HEK293T (cell line): ENCODE measurements around the gene BPTF.
"Not testable (repeated sequence)": the region's sequence is repeated elsewhere in the genome, so short reads cannot be mapped to it uniquely, and the experiment has no call there.

Source experiments
- CTCF ChIA-PET: fragments of 350-600 bp; formaldehyde crosslinking; extraction: SDS; loops from one replicate; lab custom pipeline; 2021; ENCODE audit warnings: antibody characterized with exemption, inconsistent platforms; lab: Yijun Ruan, JAX
- POLR2A ChIA-PET: fragments of 350-600 bp; formaldehyde crosslinking; extraction: SDS; loops from one replicate; lab custom pipeline; 2020; ENCODE audit warnings: antibody characterized with exemption, inconsistent platforms; lab: Yijun Ruan, JAX
- DNase-seq: peaks from one replicate; pipeline ENCODE4 v3.0.0; 2012; ENCODE audit warnings: mixed read lengths; ENCODE audit errors: extremely low spot score
- ARNT ChIP-seq: fragments of 450-650 bp; IDR thresholded peaks from 2 replicates; pipeline ENCODE4 v1.6.1; 2017; ENCODE audit warnings: mild to moderate bottlenecking
- BHLHE40 ChIP-seq: fragments of 450-650 bp; IDR thresholded peaks from 2 replicates; pipeline ENCODE4 v1.6.1; 2016; ENCODE audit warnings: mild to moderate bottlenecking, moderate library complexity, borderline replicate concordance
- CTBP1 ChIP-seq: fragments of 450-650 bp; IDR thresholded peaks from 2 replicates; pipeline ENCODE4 v1.6.1; 2016; ENCODE audit warnings: borderline replicate concordance
- ELF4 ChIP-seq: fragments of 450-650 bp; IDR thresholded peaks from 2 replicates; pipeline ENCODE4 v1.6.1; 2017; ENCODE audit warnings: antibody characterized with exemption
- FOXA1 ChIP-seq: fragments of 450-650 bp; IDR thresholded peaks from 2 replicates; pipeline ENCODE4 v1.6.1; 2016; ENCODE audit warnings: mild to moderate bottlenecking
- FOXK2 ChIP-seq: fragments of 450-650 bp; IDR thresholded peaks from 2 replicates; pipeline ENCODE4 v1.6.1; 2016; ENCODE audit warnings: mild to moderate bottlenecking
- FOXM1 ChIP-seq: fragments of 450-650 bp; IDR thresholded peaks from 2 replicates; pipeline ENCODE4 v1.6.1; 2017; ENCODE audit warnings: mild to moderate bottlenecking, borderline replicate concordance
- HDGF ChIP-seq: fragments of 450-650 bp; IDR thresholded peaks from 2 replicates; pipeline ENCODE4 v1.6.1; 2017; ENCODE audit warnings: antibody characterized with exemption, borderline replicate concordance
- L3MBTL2 ChIP-seq: fragments of 450-650 bp; conservative IDR thresholded peaks from 2 replicates; pipeline ENCODE4 v1.6.1; 2016; ENCODE audit warnings: mild to moderate bottlenecking
- LEF1 ChIP-seq: fragments of 450-650 bp; IDR thresholded peaks from 2 replicates; pipeline ENCODE4 v1.6.1; 2017; ENCODE audit warnings: mild to moderate bottlenecking, borderline replicate concordance
- NFRKB ChIP-seq: fragments of 450-650 bp; IDR thresholded peaks from 2 replicates; pipeline ENCODE4 v1.6.1; 2016; ENCODE audit warnings: mild to moderate bottlenecking, moderate library complexity
- SP1 ChIP-seq: fragments of 450-650 bp; IDR thresholded peaks from 2 replicates; pipeline ENCODE4 v1.6.1; 2017
- SUZ12 ChIP-seq: fragments of 450-650 bp; IDR thresholded peaks from 2 replicates; pipeline ENCODE4 v1.6.1; 2016; ENCODE audit warnings: mild to moderate bottlenecking
- TARDBP ChIP-seq: fragments of 450-650 bp; IDR thresholded peaks from 2 replicates; pipeline ENCODE4 v1.6.1; 2016
- ZNF384 ChIP-seq: fragments of 450-650 bp; IDR thresholded peaks from 2 replicates; pipeline ENCODE4 v1.6.1; 2016
- TF ChIP-seq, protein P1 (sequence below): fragments of 450-650 bp; IDR thresholded peaks from 2 replicates; pipeline ENCODE4 v1.6.1; 2016

Gene BPTF

GRCh38 chr17:67801626-67802175 is 23.6 kb upstream of the BPTF start:
- DNase-seq: no peak
- no peak for TF ChIP-seq ARNT
- TF ChIP-seq, protein P1, sequence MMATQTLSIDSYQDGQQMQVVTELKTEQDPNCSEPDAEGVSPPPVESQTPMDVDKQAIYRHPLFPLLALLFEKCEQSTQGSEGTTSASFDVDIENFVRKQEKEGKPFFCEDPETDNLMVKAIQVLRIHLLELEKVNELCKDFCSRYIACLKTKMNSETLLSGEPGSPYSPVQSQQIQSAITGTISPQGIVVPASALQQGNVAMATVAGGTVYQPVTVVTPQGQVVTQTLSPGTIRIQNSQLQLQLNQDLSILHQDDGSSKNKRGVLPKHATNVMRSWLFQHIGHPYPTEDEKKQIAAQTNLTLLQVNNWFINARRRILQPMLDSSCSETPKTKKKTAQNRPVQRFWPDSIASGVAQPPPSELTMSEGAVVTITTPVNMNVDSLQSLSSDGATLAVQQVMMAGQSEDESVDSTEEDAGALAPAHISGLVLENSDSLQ: no peak
- ChIA-PET CTCF (interaction anchor here (0.5 to 1.1 kb wide), 2 partner anchors 13 to 141 kb away, joined by 3 to 4 read pairs; no protein-coding TSS in a partner anchor), POLR2A (no interaction called here)

- CTCF ChIA-PET: interaction anchor here (1.0 kb wide), 1 partner anchor 10 kb away, joined by 4 read pairs; no protein-coding TSS in a partner anchor
- TF ChIP-seq SUZ12 (no peak), ARNT (no peak), FOXM1 (no peak), HDGF (no peak), FOXK2 (no peak), TARDBP (no peak), ELF4 (no peak), SP1 (no peak), NFRKB (no peak), ZNF384 (no peak), LEF1 (no peak), CTBP1 (no peak), L3MBTL2 (no peak), FOXA1 (no peak), BHLHE40 (no peak)
- TF ChIP-seq, protein P1: no peak
- no peak for DNase-seq
- POLR2A ChIA-PET: no interaction called here
These were observed 14.8 kb upstream of the BPTF start for GRCh38 chr17:67810464-67810863.

GRCh38 chr17:67812380-67812779 is 12.9 kb upstream of the BPTF start:
- CTCF ChIA-PET, DNase-seq: not testable (repeated sequence)
- POLR2A ChIA-PET: interaction anchor here (1.5 kb wide), 1 partner anchor 13 kb away, joined by 9 read pairs; the partner anchor contains the start of gene BPTF

GRCh38 chr17:67813803-67814180 is 11.5 kb upstream of the BPTF start:
- ChIA-PET POLR2A (interaction anchor here (2.1 kb wide), 1 partner anchor 11 kb away, joined by 5 read pairs; no protein-coding TSS in a partner anchor), CTCF (interaction anchor here (1.0 kb wide), 1 partner anchor 9 kb away, joined by 4 read pairs; no protein-coding TSS in a partner anchor)
- no peak for DNase-seq
- TF ChIP-seq, protein P1: no peak
- no peak for TF ChIP-seq L3MBTL2

GRCh38 chr17:67818110-67819002 is 6.9 kb upstream of the BPTF start:
- CTCF ChIA-PET: no interaction called here
- POLR2A ChIA-PET: no interaction called here
- TF ChIP-seq SP1: no peak
- no peak for TF ChIP-seq FOXM1
- no peak for TF ChIP-seq TARDBP
- TF ChIP-seq ARNT: no peak
- TF ChIP-seq FOXK2: no peak
- TF ChIP-seq, protein P1: peak; percentile 55
- TF ChIP-seq ZNF384: 0 out of 2 replicates have a peak, but pooled peaks have one; percentile 5
- no peak for TF ChIP-seq FOXA1
- DNase-seq: no peak

GRCh38 chr17:67819722-67820121 is 5.6 kb upstream of the BPTF start:
- CTCF ChIA-PET: no interaction called here
- DNase-seq: no peak
- no peak for TF ChIP-seq FOXA1
- TF ChIP-seq TARDBP: no peak
- no peak for TF ChIP-seq NFRKB
- POLR2A ChIA-PET: no interaction called here
